G401.6 (cell line): ENCODE results near the gene SYF2.
A peak's percentile ranks its signal among the peaks of the same experiment; 100 is the strongest.
"Not testable (repeated sequence)": the region's sequence is repeated elsewhere in the genome, so short reads cannot be mapped to it uniquely, and the experiment has no call there.

Experiments used
- FAIRE-seq: peaks from 2 replicates; lab custom pipeline; 2012; peaks lifted over from hg19 to GRCh38; lab: Jason Lieb, UNC

SYF2 gene

DNA sequence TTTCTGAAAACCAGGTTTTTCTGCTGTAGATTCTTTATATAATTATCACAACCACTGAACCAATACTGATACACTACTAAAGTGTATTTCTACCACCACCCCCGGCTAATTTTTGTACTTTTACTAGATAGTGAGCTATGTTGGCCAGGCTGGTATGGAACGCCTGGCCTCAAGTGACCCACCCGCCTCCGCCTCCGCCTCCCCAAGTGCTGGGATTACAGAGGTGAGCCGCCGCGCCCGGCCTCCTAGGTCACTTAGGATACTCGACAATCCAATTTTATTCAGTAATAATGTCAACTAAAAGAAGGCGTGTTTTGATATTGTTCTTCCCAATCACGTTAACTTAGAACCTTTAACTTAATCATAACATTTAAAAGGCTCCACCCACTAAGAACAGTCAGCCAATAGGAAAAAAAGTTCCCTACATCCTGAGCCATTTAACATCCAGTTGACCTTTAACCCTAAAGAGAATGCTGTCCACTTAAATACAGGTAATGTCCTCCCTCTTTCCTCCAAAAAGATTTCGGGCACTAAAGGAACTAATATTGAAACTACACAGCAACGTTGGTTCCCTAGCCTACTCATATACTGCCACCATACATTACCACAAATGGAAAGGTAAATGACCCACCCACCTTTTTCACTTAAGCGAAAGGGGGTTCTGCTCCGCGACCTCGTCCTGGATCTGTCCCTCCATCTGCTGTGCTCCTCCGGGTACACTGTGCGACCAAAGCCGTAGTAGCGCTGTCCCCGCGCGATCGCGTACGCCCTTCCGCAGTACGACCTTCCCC, 13.7 kb upstream of the SYF2 start:
- FAIRE-seq = peak; percentile 67

DNA sequence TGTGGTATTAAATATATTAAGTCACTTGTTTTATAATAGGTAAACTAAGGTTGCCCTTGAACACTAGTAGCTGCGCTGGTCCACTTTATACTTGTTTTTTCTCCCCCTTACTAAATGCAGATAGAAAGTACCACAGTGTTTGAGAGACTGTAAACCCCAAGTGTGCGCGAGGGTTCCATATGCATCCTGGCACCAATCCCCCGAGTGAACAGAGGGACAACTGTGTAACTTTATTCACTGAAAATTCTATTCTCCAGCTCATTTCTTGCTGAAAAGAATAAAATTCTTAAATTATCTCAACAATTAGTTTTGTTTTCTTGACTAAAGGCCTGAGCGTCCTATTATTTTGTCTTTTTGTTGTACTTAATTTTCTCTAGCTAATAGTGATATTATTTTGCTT, 13.1 kb upstream of the SYF2 start:
- no peak for FAIRE-seq

DNA sequence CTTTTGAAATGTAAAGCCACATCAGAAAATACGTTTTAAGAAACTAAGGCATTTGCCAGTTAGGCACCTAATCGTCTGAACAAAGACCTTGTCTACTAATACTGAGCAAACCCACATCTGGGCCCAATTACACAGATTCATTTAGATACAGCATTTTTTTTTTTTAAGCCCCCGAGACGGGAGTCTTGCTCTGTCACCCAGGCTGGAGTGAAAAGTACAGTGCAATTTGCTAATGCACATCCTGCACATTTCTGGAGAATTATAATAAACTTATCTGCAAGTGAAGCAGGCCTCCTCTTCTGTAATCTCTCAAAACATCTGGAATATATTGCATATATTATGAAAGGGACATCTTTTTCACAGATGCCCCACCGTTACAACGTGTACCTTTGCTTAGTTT, 11.6 kb upstream of the SYF2 start:
- FAIRE-seq = no peak

DNA sequence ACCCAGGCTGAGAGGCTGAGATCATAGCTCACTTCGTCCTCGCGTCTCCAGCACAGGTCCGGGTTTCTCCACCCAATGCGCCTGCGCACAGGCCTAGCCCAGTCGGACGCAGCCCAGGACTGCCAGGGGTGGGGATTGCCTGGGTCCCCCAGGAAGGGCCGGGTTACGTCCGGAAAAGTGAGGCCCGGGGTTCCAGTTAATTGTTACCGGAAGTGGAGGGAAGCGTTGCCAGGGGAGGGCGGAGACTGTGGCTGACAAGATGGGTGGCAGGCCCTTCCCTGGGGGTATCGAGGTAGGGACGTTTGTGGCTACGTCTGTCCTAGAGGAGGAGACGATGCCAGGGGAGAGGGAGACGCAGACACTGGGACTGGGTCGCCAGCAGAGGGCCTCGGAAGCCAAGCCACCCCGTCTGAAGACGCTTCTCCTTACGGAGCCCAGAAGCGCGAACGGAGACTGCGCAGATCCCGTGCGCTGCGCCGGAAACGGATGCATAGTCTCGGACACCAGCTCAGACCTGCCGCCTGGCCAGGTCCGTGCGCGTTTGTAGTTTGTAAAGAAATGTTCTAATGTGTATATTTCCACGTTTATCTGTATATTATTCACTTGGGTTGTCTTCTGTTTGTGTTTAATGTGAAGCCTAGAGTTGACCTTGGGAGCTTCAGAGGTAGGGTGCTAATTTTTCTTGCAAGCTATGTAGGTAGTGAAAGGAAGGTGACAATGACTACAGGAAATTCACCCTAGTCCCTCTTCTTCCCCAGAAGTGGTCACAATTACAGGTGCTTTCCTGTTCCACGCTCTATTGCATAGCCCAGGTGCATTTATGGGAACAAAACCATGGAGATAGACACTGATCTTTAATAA, 7.6 kb upstream of the SYF2 start:
- peak; percentile 94 for FAIRE-seq

DNA sequence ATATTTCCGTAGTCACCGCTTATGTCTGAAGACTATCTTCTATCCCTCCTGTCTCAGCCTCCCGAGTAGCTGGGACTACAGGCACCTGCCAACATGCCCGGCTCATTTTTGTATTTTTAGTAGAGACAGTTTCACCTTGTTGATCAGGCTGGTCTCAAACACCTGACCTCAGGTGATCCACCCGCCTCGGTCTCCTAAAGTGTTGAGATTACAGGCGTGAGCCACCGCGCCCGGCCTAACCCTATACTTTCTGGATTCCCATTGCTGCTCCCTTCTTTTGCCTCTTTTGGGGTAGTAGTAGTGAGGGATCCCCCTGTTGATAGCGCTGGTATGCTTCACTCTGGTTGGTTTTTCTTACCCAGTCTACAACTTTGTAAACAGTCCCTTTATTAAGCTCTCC, 5.7 kb upstream of the SYF2 start:
- FAIRE-seq = no peak

DNA sequence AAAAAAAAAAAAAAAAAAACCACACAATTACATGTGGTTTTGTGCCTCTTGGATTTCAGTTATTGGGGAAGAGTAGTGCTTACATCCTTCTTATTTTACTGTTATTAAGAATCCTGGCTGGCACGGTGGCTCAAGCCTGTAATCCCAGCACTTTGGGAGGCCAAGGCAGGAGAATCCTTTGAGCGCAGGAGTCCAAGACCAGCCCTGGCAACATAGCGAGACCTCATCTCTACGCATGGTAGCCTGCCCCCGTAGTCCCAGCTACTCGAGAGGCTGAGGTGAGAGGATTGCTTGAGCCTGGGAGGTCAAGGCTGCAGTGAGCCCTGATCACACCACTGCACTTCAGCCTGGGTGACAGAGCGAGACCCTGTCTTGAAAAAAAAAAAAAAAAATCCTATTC, 4.0 kb upstream of the SYF2 start:
- FAIRE-seq = not testable (repeated sequence)

DNA sequence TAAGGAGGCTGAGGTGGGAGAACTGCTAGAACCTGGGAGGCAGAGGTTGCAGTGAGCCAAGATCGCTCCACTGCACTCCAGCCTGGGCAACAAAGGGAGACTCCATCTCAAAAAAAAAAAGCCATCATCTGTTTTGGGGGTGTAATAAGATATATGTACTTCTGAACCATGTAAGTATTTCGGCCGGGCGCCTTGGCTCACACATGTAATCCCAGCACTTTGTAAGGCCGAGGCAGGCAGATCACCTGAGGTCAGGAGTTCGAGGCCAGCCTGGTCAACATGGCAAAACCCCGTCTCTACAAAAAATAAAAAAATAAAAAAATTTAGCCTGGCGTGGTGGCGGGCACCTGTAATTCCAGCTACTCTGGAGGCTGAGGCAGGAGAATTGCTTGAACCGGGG, 3.1 kb upstream of the SYF2 start:
- not testable (repeated sequence) for FAIRE-seq

DNA sequence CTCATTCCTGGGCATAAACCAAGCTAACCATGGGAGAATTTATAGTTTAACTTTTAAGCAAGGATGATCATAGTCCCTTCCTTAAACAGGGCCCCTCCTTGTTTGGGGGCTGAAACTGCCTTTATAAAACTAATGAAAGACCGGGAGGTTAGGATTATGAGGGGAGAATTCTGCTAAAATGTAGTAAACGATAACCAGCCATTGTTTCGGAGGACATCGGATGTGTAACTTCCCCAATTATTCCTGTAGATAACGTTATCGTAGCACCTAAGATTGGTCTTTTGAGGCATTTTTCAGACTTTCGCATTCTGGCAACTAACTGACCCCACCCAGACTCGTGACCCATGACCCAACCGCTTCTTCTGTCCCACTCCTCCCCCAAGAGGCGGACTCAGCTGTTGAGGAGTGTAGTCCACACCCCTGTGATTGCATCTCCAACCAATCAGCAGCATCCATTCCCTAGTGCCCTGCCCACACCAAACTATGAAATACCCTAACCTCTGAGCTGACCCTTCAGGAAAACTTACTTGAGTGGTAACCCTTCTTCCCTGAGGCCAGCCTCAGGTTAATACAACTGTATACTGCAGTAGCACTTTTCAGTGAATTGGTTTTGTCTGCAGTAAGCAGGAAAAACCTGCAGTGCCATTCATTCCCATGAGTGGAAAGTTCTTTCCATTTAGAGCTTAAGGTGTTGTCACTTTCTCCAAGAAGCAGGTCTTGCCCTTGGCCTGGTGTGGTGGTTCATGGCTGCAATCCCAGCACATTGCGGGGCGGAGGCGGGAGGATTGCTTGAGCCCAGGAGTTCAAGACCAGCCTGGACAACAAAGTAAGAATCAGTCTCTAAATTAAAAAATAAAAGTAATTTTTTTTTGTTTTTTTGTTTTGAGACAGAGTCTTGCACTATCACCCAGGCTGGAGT, 823 bp upstream of the SYF2 start:
- FAIRE-seq = peak; percentile 97

DNA sequence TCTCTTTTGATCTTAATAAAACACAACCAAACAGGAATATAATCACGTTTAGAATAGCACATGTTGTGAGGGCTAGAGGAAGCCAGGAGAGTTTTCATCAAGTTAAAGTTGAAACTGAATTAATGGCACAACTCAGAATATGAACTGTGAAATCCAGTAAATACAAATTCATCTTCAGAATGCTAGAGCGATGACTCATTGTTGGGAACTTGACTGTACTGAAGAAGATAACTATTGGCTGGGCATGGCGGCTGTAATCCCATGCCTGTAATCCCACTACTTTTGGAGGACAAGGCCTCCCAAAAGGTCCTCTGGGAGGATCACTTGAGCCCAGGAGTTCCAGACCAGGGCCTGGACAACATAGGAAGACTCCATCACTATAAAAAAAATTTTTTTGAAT, 8.8 kb downstream of the SYF2 start:
- no peak for FAIRE-seq

DNA sequence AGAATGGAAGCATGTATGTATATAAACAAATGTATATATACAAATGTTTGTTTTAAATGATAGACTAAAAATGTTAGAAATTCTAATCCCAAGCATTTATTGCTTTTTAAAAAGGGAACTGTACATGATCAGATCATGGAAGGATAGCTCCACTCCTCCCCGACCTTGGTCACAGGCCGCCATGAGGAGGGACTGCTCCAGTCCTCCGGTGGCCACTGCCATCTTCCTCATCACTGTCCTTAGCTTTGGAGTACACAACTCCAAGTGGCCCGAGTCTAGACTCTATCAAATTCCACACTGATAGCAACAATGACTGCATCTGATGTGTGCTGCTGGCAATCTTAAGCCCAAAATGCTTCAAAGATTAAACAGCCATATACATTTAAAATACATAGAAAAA, 9.7 kb downstream of the SYF2 start:
- no peak for FAIRE-seq

DNA sequence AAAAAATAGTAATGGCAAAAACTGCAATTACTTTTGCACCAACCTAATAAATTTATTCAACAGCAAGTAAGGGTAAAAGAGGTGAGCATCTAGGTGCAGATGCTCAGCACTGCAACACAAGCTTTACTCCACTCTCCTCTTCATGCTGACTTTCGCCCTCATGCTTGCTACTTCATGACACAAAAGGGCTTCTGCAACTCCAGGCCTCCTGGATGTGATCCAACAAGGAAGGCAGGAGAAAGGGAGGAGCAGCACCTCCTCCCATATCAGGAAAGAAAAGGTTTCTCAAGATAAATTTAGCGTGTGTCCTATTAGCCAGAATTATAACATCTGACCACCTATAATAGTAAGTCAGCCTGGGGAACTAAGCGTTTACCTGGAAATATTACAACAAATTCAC, 11.6 kb downstream of the SYF2 start:
- FAIRE-seq = no peak

DNA sequence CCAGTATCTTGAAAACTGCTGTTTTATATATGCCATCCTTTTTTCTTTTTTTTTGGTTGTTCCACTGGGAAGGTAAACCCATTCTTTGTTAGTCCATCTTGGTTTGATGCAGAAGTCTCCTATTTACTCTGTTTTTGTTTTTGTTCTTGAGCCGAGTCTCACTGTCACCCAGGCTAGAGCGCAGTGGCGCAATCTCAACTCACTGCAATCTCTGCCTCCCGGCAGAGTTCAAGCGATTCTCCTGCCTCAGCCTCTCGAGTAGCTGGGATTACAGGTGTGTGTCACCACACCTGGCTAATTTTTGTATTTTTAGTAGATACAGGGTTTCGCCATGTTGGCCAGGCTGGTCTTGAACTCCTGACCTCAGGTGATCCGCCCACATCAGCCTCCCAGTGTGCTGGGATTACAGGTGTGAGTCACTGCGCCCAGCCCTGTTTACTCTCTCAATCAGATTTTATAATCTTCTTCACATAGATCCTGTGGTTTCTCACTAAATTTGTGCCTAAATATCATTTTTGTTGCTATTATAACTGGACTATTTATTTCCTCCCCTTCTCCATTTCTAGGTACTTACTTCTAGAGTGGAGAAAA, 12.5 kb downstream of the SYF2 start:
- no peak for FAIRE-seq

DNA sequence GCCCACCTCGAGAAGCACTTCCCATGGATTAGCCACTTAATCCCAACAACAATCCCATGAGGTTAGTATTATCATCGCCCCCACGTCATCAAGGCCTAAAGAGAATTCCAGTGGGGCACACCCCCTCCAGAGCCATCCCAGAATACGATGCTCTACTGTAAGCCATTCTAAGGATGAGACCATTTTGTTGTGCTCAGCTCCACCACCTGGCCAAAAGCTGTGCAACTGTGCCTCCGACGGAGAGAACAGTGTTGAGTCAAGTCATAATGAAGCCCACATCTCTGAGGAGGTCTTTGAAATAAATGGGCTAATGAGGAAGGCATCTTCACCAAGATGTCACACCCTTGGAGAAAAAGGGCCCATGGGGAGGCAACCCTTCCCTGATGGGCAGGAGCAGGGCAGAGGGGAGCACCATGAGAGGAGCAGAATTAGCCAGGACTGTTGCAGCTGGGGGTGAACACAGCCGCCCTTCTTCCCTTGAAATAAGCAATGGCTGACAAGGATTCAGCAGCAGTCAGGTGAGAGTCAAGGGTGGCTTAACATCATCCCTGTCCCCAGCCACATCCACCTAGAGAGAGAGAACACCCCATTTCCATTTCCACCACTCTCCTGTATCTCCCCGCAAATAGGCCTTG, 14.6 kb downstream of the SYF2 start:
- FAIRE-seq = no peak

DNA sequence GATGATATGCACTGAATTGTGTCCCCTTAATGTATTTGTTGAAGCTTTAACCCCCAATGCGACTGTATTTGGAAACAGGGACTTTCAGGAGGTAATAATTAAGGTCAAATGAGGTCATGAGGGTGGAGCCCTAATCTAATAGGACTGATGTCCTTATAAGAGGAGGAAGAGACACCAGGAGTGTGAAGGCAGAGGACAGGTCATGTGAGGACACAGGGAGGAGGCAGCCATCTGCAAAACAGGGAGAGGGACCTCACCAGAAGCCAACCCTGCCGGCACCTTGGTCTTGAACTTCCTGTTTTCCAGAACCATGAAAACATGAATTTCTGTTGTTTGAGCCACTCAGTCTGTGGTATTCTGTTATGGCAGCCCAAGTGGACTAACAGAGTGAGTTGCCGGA, 15.3 kb downstream of the SYF2 start:
- no peak for FAIRE-seq

DNA sequence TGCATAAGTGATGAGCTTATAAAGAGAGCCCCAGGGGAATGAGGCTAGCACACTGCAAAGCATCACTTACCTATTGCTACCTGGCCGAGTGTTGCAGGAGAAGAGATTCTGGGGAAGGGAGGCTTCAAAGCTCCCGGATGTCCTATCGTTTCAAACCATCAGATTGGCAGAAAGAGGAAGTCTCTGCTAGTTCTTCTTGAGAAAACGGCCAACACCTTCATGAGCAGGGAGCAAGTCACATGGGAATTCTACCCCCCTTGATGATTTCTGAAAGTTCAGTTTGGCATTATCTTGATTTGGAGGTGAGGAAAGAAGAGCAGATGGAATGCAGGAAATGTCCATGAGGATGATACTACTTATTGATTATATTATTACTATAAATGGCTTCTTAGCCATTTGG, 16.2 kb downstream of the SYF2 start:
- no peak for FAIRE-seq

DNA sequence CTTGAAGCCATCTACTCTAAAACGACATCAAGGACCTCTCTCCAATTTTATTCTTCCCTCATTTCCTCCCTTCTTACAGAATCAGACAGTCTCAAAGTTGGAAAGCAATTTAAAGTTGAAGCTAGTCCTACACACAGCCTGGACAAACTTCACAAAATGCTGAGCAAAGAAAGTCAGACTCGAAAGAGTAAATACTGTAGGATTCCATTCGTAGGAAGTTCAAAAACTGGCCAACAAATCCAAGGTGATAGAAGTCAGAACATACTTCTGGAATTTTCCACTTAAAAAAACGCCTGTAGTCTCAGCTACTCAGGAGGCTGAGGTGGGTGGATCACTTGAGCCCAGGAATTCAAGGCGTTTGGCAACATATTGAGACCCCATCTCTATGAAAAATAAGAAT, 19.6 kb downstream of the SYF2 start:
- no peak for FAIRE-seq

DNA sequence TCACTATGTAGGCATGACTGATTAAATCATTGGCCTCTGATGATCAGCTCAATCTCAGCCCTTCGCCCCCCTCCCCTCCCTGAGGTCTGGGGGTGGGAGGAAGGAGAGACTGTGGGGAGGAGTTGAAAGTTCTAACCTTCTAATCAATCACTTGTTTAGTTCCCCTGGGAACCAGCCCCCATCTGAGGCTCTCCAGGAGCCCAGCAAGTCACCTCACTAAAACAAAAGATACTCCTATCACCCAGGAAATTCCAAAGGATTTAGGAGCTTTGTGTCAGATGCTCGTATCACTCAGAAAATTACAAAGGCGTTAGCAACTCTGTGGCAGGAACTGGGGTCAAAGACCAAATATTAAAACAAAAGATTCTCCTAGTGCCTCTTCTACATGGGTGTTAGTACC, 21.6 kb downstream of the SYF2 start:
- FAIRE-seq = no peak

DNA sequence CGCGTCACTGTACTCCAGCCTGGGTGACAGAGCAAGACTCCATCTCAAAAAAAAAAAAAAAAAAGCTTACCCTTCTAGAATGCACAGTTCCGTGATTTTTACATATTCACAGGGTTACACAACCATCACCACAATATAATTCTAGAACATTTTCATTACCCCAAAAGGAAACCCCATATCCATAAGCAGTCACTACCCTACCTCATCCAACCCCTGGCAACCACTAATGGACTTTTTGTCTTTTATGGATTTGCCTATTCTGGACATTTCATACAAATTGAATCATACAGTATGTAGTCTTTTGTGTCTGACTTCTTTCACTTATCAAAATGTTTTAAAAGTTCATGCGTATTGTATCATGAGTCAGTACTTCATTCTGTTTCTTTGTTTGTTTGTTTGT, 22.8 kb downstream of the SYF2 start:
- FAIRE-seq = no peak

DNA sequence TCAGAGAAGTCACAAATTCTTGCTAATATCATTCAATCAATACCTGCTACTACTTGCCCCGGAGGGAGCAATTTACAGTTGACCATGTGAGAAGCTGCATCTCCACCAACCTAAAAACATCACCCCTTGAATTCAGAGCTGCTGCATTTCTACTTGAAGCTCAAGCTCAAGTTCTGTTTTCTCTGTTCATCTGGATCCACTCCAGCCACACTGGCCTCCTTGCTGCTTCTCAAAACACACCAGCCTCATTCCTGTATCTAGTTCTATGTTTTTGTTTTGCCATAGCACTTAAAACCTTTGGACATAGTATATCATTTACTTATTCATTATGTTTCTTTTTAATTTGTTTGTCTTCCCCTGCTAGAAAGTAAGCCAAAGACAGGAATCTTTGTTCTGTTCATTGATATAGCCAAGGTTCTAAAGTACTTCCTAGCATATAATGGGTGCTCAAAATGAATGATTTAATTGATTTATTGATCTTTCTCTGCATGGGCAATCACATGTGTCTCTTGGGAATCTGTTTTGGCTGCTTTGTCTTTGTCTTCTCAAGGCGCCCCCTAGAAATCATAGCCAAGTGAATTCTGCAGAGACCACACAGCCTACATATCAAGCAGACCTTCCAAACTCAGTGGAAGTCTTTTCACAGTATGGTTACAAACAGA, 23.6 kb downstream of the SYF2 start:
- FAIRE-seq = no peak

DNA sequence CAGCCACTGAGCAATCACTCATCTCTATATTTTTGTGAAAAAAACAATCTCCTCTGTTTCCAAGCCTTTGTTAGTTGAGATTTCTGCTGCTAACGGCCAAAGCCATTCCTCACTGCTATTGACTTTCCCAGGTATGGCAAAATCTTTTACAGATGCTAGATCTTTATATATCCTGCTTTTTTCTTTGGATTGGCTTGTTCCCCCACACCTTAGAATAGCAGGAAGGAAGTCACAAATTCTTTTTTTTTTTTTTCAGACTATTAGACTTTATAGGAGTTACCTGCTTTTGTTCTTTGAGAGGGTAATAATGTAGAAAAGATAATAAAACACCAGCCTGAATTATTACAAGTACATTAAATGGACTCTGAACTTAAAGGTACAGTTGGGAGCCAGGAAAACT, 24.2 kb downstream of the SYF2 start:
- no peak for FAIRE-seq

DNA sequence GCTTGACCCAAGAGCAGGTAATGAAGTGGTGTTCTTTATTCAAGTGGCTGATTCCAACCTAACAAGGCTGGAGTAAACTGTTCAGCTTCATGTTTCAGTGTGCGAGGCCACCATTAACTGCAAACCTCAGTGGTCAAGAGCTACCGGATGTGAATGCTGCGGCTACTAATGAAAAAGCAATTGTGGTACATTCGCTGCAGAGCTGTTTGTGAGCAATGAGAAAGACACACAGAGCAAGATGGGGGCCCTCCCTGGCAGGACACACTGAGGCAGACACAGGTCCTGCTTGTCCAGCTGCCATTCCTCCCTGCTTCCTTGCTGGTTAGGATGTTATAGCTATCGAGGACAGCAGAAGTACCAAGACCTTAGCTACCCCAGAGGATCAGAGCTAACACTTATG, 26.1 kb downstream of the SYF2 start:
- no peak for FAIRE-seq
